SU-DHL-6 (cell line): ENCODE results near the gene DDX3X.
"Not testable (repeated sequence)": the region's sequence is repeated elsewhere in the genome, so short reads cannot be mapped to it uniquely, and the experiment has no call there.

Source experiments
- H2AFZ ChIP-seq: fragments of 200-600 bp; sonication (generic); 2 replicates; pipeline ENCODE4 v1.6.1; 2014; ENCODE audit warnings: low read depth, mild to moderate bottlenecking, moderate library complexity, mixed read lengths, antibody characterized with exemption, low read length; ENCODE audit not compliant: severe bottlenecking
- H3F3A ChIP-seq: fragments of 200-600 bp; shearing (Covaris generic); 2 replicates; pipeline ENCODE4 v1.6.0; 2016; ENCODE audit warnings: antibody characterized with exemption, mild to moderate bottlenecking; ENCODE audit not compliant: insufficient read depth
- H3K27ac ChIP-seq: fragments of 200-600 bp; sonication (generic); 2 replicates; pipeline ENCODE4 v1.5.1; 2016; ENCODE audit warnings: low read depth, mild to moderate bottlenecking, low read length, moderate library complexity, mixed read lengths
- H3K27me3 ChIP-seq: fragments of 200-600 bp; sonication (generic), shearing (Covaris generic); 2 replicates; pipeline ENCODE4 v1.6.0; 2014; ENCODE audit warnings: mild to moderate bottlenecking, low read length
- H3K36me3 ChIP-seq: fragments of 200-600 bp; sonication (generic); 2 replicates; pipeline ENCODE4 v1.6.1; 2014; ENCODE audit warnings: mild to moderate bottlenecking, low read length, mixed read lengths
- H3K4me2 ChIP-seq: fragments of 300-600, 200-600 bp; shearing (Covaris generic), sonication (generic); 2 replicates; pipeline ENCODE4 v1.6.0; 2014; ENCODE audit warnings: low read length, low read depth, mild to moderate bottlenecking; ENCODE audit not compliant: poor library complexity, severe bottlenecking
- H3K4me3 ChIP-seq: fragments of 200-600 bp; sonication (generic); 2 replicates; pipeline ENCODE4 v1.5.1; 2014; ENCODE audit warnings: antibody characterized with exemption, low read length, mild to moderate bottlenecking, mixed read lengths; ENCODE audit not compliant: insufficient read depth, poor library complexity, severe bottlenecking
- H3K79me2 ChIP-seq: fragments of 200-600 bp; sonication (generic); 2 replicates; pipeline ENCODE4 v1.6.1; 2014; ENCODE audit warnings: mild to moderate bottlenecking, low read length, moderate library complexity; ENCODE audit not compliant: insufficient read depth
- H3K9ac ChIP-seq: fragments of 200-600 bp; sonication (generic); 2 replicates; pipeline ENCODE4 v1.7.0; 2014; ENCODE audit warnings: mild to moderate bottlenecking, low read length
- H3K9me2 ChIP-seq: fragments of 200-600 bp; sonication (generic); replicated peaks from 2 replicates; pipeline ENCODE4 v1.6.1; 2014; ENCODE audit warnings: low read length; ENCODE audit not compliant: insufficient read depth
- H3K9me3 ChIP-seq: fragments of 200-600 bp; sonication (generic); 2 replicates; pipeline ENCODE4 v1.6.1; 2014; ENCODE audit warnings: low read length, mixed read lengths; ENCODE audit not compliant: insufficient read depth
- H4K20me1 ChIP-seq: fragments of 200-600 bp; sonication (generic); 2 replicates; pipeline ENCODE4 v1.6.1; 2014; ENCODE audit warnings: low read depth, mild to moderate bottlenecking, antibody characterized with exemption, low read length, moderate library complexity, mixed read lengths
- CTCF ChIP-seq: fragments of 200-600 bp; sonication (generic); IDR thresholded peaks from one replicate; pipeline ENCODE4 v1.5.1; 2017; ENCODE audit warnings: antibody characterized with exemption, mild to moderate bottlenecking, low read length, moderate library complexity; ENCODE audit not compliant: insufficient read depth, poor library complexity, severe bottlenecking
- EZH2phosphoT487 ChIP-seq: fragments of 200-600 bp; sonication (generic), shearing (Covaris generic); conservative IDR thresholded peaks from 2 replicates; pipeline ENCODE4 v1.6.1; 2018; ENCODE audit warnings: mild to moderate bottlenecking, antibody characterized with exemption, low read length, moderate library complexity, mixed read lengths

DDX3X gene

GRCh38 chrX:41314204-41314603 lies 19.8 kb upstream of the DDX3X start:
- Histone ChIP-seq H4K20me1 (no peaks in the 10 kb centered on the region), H3K4me2 (no peak overlapping the region), H2AFZ (no peak overlapping the region), H3K79me2 (no peaks in the 10 kb centered on the region), H3K36me3 (no peaks in the 10 kb centered on the region), H3K4me3 (no peak overlapping the region), H3K27ac (no peak overlapping the region), H3K27me3 (no peaks in the 10 kb centered on the region), H3F3A (no peaks in the 10 kb centered on the region), H3K9me3 (no peaks in the 10 kb centered on the region), H3K9ac (no peak overlapping the region), H3K9me2 (no peaks in the 10 kb centered on the region)
- TF ChIP-seq CTCF = no peak
- no peak for TF ChIP-seq EZH2phosphoT487

GRCh38 chrX:41314881-41315280 lies 19.1 kb upstream of the DDX3X start:
- H2AFZ ChIP-seq = no peak overlapping the region
- no peaks in the 10 kb centered on the region for H3F3A ChIP-seq
- no peaks in the 10 kb centered on the region for H3K9me3 ChIP-seq
- no peaks in the 10 kb centered on the region for H3K27me3 ChIP-seq
- TF ChIP-seq CTCF (no peak), EZH2phosphoT487 (no peak)
- no peaks in the 10 kb centered on the region for H3K79me2 ChIP-seq
- no peak overlapping the region for H3K4me3 ChIP-seq
- no peaks in the 10 kb centered on the region for H3K9me2 ChIP-seq
- no peaks in the 10 kb centered on the region for H4K20me1 ChIP-seq
- no peaks in the 10 kb centered on the region for H3K36me3 ChIP-seq
- H3K9ac ChIP-seq = no peak overlapping the region
- H3K27ac ChIP-seq = no peak overlapping the region
- H3K4me2 ChIP-seq = no peak overlapping the region

- not testable (repeated sequence) for H3K27me3 ChIP-seq, H3K9me2 ChIP-seq, H3K79me2 ChIP-seq, H3F3A ChIP-seq, H3K27ac ChIP-seq, H3K4me3 ChIP-seq, H2AFZ ChIP-seq, H4K20me1 ChIP-seq, H3K9me3 ChIP-seq, H3K9ac ChIP-seq, H3K4me2 ChIP-seq, H3K36me3 ChIP-seq
These were observed 17.7 kb upstream of the DDX3X start for GRCh38 chrX:41316266-41316665.

GRCh38 chrX:41317477-41318208 lies 16.3 kb upstream of the DDX3X start:
- Histone ChIP-seq H3F3A (no peaks in the 10 kb centered on the region), H3K79me2 (no peaks in the 10 kb centered on the region), H2AFZ (no peak overlapping the region), H3K9me2 (no peaks in the 10 kb centered on the region), H4K20me1 (no peaks in the 10 kb centered on the region), H3K27ac (no peak overlapping the region), H3K9ac (no peak overlapping the region), H3K9me3 (no peaks in the 10 kb centered on the region), H3K4me2 (no peak overlapping the region), H3K27me3 (no peaks in the 10 kb centered on the region), H3K4me3 (no peak overlapping the region), H3K36me3 (no peaks in the 10 kb centered on the region)
- no peak for TF ChIP-seq EZH2phosphoT487
- no peak for TF ChIP-seq CTCF
